Endothelial cell of umbilical vein (primary cell): ENCODE measurements around the gene ZNF621. TPM values are rescaled to one million over a fixed set of nuclear protein-coding genes. Genes with fewer than 3 reads are reported as not detected.

Experiments
- BruUV-seq: library from RNA; stranded (reverse); fragments of 400-500 nt; replicated peaks from 2 replicates; lab custom pipeline; 2021; lab: Mats Ljungman, UMichigan
- CTCF ChIA-PET: fragments of 300-600, 350-600 bp; sonication (Branson Sonifier 250); formaldehyde crosslinking; loops from one replicate; lab custom pipeline; 2021; ENCODE audit warnings: antibody characterized with exemption, inconsistent platforms; lab: Charles Lee
- POLR2A ChIA-PET: fragments of 300-600, 350-600 bp; sonication (Branson Sonifier 250); formaldehyde crosslinking; loops from one replicate; lab custom pipeline; 2021; ENCODE audit warnings: antibody characterized with exemption, inconsistent platforms; lab: Charles Lee
- DNase-seq: peaks from one replicate; pipeline ENCODE4 v3.0.0-alpha.2; 2011; ENCODE audit warnings: low read depth, low spot score
- FAIRE-seq: peaks from 2 replicates; lab custom pipeline; 2011; peaks lifted over from hg19 to GRCh38; lab: Jason Lieb, UNC
- H2AFZ ChIP-seq: 2 replicates; pipeline ENCODE4 v1.6.0; 2012; ENCODE audit warnings: low read depth, low read length, control low read depth, inconsistent platforms
- H3K27ac ChIP-seq: 2 replicates; pipeline ENCODE4 v1.5.1; 2011; ENCODE audit warnings: low read depth, mild to moderate bottlenecking, control low read depth, low read length, moderate library complexity; ENCODE audit not compliant: insufficient read depth
- H3K27me3 ChIP-seq, 2 experiments: 2 replicates each; pipeline versions ENCODE4 v1.6.0 to v1.6.1; 2011; ENCODE audit warnings: low read length in 2 of 2, mixed read lengths in 1 of 2; ENCODE audit not compliant: control insufficient read depth in 2 of 2, insufficient read depth in 2 of 2
- H3K36me3 ChIP-seq, 2 experiments: 2 replicates in 1 of 2; 3 replicates in 1 of 2; pipeline ENCODE4 v1.5.1; 2011; ENCODE audit warnings: low read length in 2 of 2, mild to moderate bottlenecking in 1 of 2, moderate library complexity in 1 of 2; ENCODE audit not compliant: control insufficient read depth in 2 of 2, insufficient read depth in 2 of 2; ENCODE audit errors: extremely low read depth in 1 of 2
- H3K4me1 ChIP-seq: 3 replicates; pipeline ENCODE4 v1.5.1; 2011; ENCODE audit warnings: mild to moderate bottlenecking, low read length; ENCODE audit not compliant: control insufficient read depth, insufficient read depth; ENCODE audit errors: extremely low read depth
- H3K4me2 ChIP-seq: 2 replicates; pipeline ENCODE4 v1.6.1; 2011; ENCODE audit warnings: low read length, control low read depth, mixed read lengths; ENCODE audit not compliant: insufficient read depth
- H3K4me3 ChIP-seq, 3 experiments: fragments of 200-600 bp in 1 of 3; sonication (generic), shearing (Covaris generic) in 1 of 3; replicated peaks in 1 of 3; 2 replicates each; pipeline ENCODE4 v1.5.1; 2011 to 2016; ENCODE audit warnings: control low read depth in 3 of 3, low read length in 3 of 3, mild to moderate bottlenecking in 2 of 3, inconsistent platforms in 1 of 3, low read depth in 1 of 3, moderate library complexity in 1 of 3; ENCODE audit not compliant: insufficient read depth in 1 of 3
- H3K79me2 ChIP-seq: 2 replicates; pipeline ENCODE4 v1.6.0; 2012; ENCODE audit warnings: low read length, inconsistent platforms; ENCODE audit not compliant: control insufficient read depth, insufficient read depth
- H3K9ac ChIP-seq: replicated peaks from 2 replicates; pipeline ENCODE3; 2011; ENCODE audit warnings: low read length, control low read depth; ENCODE audit not compliant: insufficient read depth; ENCODE audit errors: extremely low read depth
- H3K9me1 ChIP-seq: replicated peaks from 3 replicates; pipeline ENCODE4 v1.6.0; 2011; ENCODE audit warnings: mild to moderate bottlenecking, low read length; ENCODE audit not compliant: control insufficient read depth, insufficient read depth; ENCODE audit errors: extremely low read depth
- H3K9me3 ChIP-seq: replicated peaks from 2 replicates; pipeline ENCODE4 v1.5.1; 2012; ENCODE audit warnings: low read length, inconsistent platforms; ENCODE audit not compliant: control insufficient read depth, insufficient read depth
- H4K20me1 ChIP-seq: replicated peaks from 2 replicates; pipeline ENCODE3; 2011; ENCODE audit warnings: mild to moderate bottlenecking, low read length; ENCODE audit not compliant: control insufficient read depth, insufficient read depth; ENCODE audit errors: extremely low read depth
- CTCF ChIP-seq, 2 donors: IDR thresholded peaks; 1 replicate in 1 of 2; 2 replicates in 1 of 2; pipeline ENCODE4 v1.5.1; 2011; ENCODE audit warnings: low read length in 2 of 2, mild to moderate bottlenecking in 2 of 2, moderate library complexity in 2 of 2, control low read depth in 1 of 2, inconsistent platforms in 1 of 2, low read depth in 1 of 2; ENCODE audit not compliant: insufficient read depth in 1 of 2; ENCODE audit errors: extremely low read depth in 1 of 2
- EZH2 ChIP-seq: IDR thresholded peaks from 2 replicates; pipeline ENCODE4 v1.6.1; 2012; ENCODE audit warnings: borderline replicate concordance, low read depth, mild to moderate bottlenecking, moderate library complexity, low read length, inconsistent platforms; ENCODE audit not compliant: severe bottlenecking
- FOS ChIP-seq: IDR thresholded peaks from 2 replicates; pipeline ENCODE4 v1.6.1; 2011; ENCODE audit warnings: mild to moderate bottlenecking, low read length, moderate library complexity, borderline replicate concordance; ENCODE audit not compliant: insufficient read depth
- GATA2 ChIP-seq: IDR thresholded peaks from 2 replicates; pipeline ENCODE4 v1.7.0; 2011; ENCODE audit warnings: low read depth, mild to moderate bottlenecking, moderate library complexity, mixed read lengths, low read length; ENCODE audit not compliant: insufficient read length, insufficient read depth
- JUN ChIP-seq: IDR thresholded peaks from 2 replicates; pipeline ENCODE4 v1.6.1; 2011; ENCODE audit warnings: borderline replicate concordance, low read depth; ENCODE audit not compliant: insufficient read length, insufficient read depth
- MAX ChIP-seq: IDR thresholded peaks from 2 replicates; pipeline ENCODE4 v1.6.1; 2011; ENCODE audit not compliant: insufficient read depth, insufficient read length
- MYC ChIP-seq: IDR thresholded peaks from one replicate; pipeline ENCODE4 v1.6.1; 2011; ENCODE audit warnings: mild to moderate bottlenecking, low read depth, low read length
- POLR2A ChIP-seq: IDR thresholded peaks from 2 replicates; pipeline ENCODE4 v1.6.1; 2012; ENCODE audit warnings: low read depth, mild to moderate bottlenecking, control low read depth, low read length
- POLR2AphosphoS5 ChIP-seq: IDR thresholded peaks from 2 replicates; pipeline ENCODE4 v1.6.1; 2012; ENCODE audit warnings: low read depth, mild to moderate bottlenecking, control low read depth, low read length, moderate library complexity; ENCODE audit not compliant: insufficient read depth
- dilution Hi-C: fragments of 300-500 bp; cut with MboI; formaldehyde crosslinking; loops from one replicate; pipeline ENCODE4 v1.15.0; 2019; ENCODE audit warnings: low sequenced_read_pairs; ENCODE audit not compliant: extremely low pct_ligation_motif_present
- intact Hi-C: fragments of 100-400 bp; cut with micrococcal nuclease; formaldehyde crosslinking; loops from one replicate; pipeline ENCODE4 v1.10.0; 2022
- polyA plus RNA-seq, 4 experiments: library from polyadenylated mRNA; depleted of rRNA in 3 of 4; stranded (reverse) in 3 of 4; unstranded in 1 of 4; fragments of >200 nt; gene quantifications; 2 replicates each; pipeline versions ENCODE4 v1.2.1 to v1.2.3, GENCODE V29; 2011 to 2012; ENCODE audit warnings: missing spikeins in 1 of 4
- total RNA-seq: library from RNA; stranded (reverse); gene quantifications from 2 replicates; pipeline ENCODE4 v1.2.3, GENCODE V29; 2021

Gene ZNF621
- total and polyA plus RNA-seq, 2 donors (not counting 3 experiments of a cell fraction or from before 2014, with no cell fraction given), result 8.5 to 22.5 TPM

GRCh38 chr3:40518067-40518466 lies 6.7 kb upstream of the ZNF621 start:
- DNase-seq (no peak), FAIRE-seq (no peak)
- Histone ChIP-seq H3K36me3 (peaks cover 0 to 2% of the 10 kb centered on the region in 2 experiments), H3K27ac (no peak overlapping the region), H4K20me1 (no peaks in the 10 kb centered on the region), H3K4me1 (no peaks in the 10 kb centered on the region), H3K4me2 (no peak overlapping the region), H3K79me2 (no peaks in the 10 kb centered on the region), H3K9ac (no peak overlapping the region), H3K27me3 (no peaks in the 10 kb centered on the region), H3K9me3 (no peaks in the 10 kb centered on the region), H3K4me3 (no peak overlapping the region), H3K9me1 (no peaks in the 10 kb centered on the region), H2AFZ (no peak overlapping the region)
- no TSS peak for BruUV-seq
- dilution Hi-C loops (no loop called here), intact Hi-C loops (no loop called here)
- TF ChIP-seq POLR2A, result no peak
- TF ChIP-seq MYC, result no peak
- TF ChIP-seq MAX, result no peak
- TF ChIP-seq GATA2, result no peak
- POLR2A ChIA-PET, result no interaction called here
- CTCF ChIA-PET, result no interaction called here

GRCh38 chr3:40518848-40519247 lies 5.9 kb upstream of the ZNF621 start:
- Histone ChIP-seq H3K9ac (no peak overlapping the region), H3K79me2 (no peaks in the 10 kb centered on the region), H3K9me1 (no peaks in the 10 kb centered on the region), H3K9me3 (no peaks in the 10 kb centered on the region), H4K20me1 (no peaks in the 10 kb centered on the region), H3K36me3 (peaks cover 0 to 2% of the 10 kb centered on the region in 2 experiments), H3K4me2 (no peak overlapping the region), H2AFZ (no peak overlapping the region), H3K4me1 (no peaks in the 10 kb centered on the region), H3K4me3 (no peak overlapping the region), H3K27ac (no peak overlapping the region), H3K27me3 (no peaks in the 10 kb centered on the region)
- DNase-seq (no peak), FAIRE-seq (no peak)
- POLR2A ChIA-PET, result no interaction called here
- TF ChIP-seq MAX (no peak), EZH2 (no peak), POLR2A (no peak), JUN (no peak), MYC (no peak), POLR2AphosphoS5 (no peak), CTCF (IDR thresholded peaks at IDR 0.05; ENCODE audit: extremely low read depth in 1 of 2, insufficient read depth in 1 of 2, low read depth in 1 of 2, low read length in 2 of 2) (no peak), FOS (no peak), GATA2 (no peak)
- no TSS peak for BruUV-seq
- intact Hi-C loops, result no loop called here
- dilution Hi-C loops, result no loop called here
- CTCF ChIA-PET, result no interaction called here
